Sigmoid colon (tissue), 4 donors: ENCODE measurements around the gene NDUFA7.

Source experiments
- EP300 ChIP-seq, 4 donors: sonication (generic); formaldehyde crosslinking; IDR thresholded peaks; one replicate each; pipeline ENCODE4 v1.6.1; 2017; ENCODE audit warnings: antibody characterized with exemption in 4 of 4
- POLR2AphosphoS5 ChIP-seq, 4 donors: sonication (generic); formaldehyde crosslinking; IDR thresholded peaks; one replicate each; pipeline ENCODE4 v1.6.1; 2017; ENCODE audit warnings: antibody characterized with exemption in 4 of 4

- TF ChIP-seq EP300 (IDR thresholded peaks at IDR 0.05) (no peak), POLR2AphosphoS5 (IDR thresholded peaks at IDR 0.05) (no peak)
Observed at GRCh38 chr19:8333767-8334457, 12.7 kb upstream of the NDUFA7 start.
